Neural progenitor cell (in vitro differentiated cells): ENCODE data around the gene TXNDC11. TPM values are rescaled to one million over a fixed set of nuclear protein-coding genes. Genes with fewer than 3 reads are reported as not detected.

Experiments used
- DNase-seq: peaks from one replicate; pipeline ENCODE4 v3.0.0-alpha.2; 2016; ENCODE audit warnings: low spot score
- H2AFZ ChIP-seq: fragments of 200-600 bp; sonication (generic); replicated peaks from 2 replicates; pipeline ENCODE4 v1.6.1; 2016; ENCODE audit warnings: antibody characterized with exemption
- H3F3A ChIP-seq: fragments of 200-600 bp; sonication (generic); 2 replicates; pipeline ENCODE4 v1.6.1; 2016; ENCODE audit warnings: antibody characterized with exemption, low read depth
- H3K27ac ChIP-seq: fragments of 200-600 bp; sonication (generic); 2 replicates; pipeline ENCODE4 v1.5.1; 2016; ENCODE audit warnings: mild to moderate bottlenecking
- H3K27me3 ChIP-seq: fragments of 200-600 bp; sonication (generic); 2 replicates; pipeline ENCODE4 v1.6.1; 2016; ENCODE audit warnings: mild to moderate bottlenecking, moderate library complexity
- H3K36me3 ChIP-seq: fragments of 200-600 bp; sonication (generic); 2 replicates; pipeline ENCODE4 v1.5.1; 2016
- H3K4me1 ChIP-seq: fragments of 200-600 bp; sonication (generic); 2 replicates; pipeline ENCODE4 v1.6.1; 2016; ENCODE audit warnings: mixed run types
- H3K4me2 ChIP-seq: fragments of 200-600 bp; sonication (generic); 2 replicates; pipeline ENCODE4 v1.6.1; 2016
- H3K4me3 ChIP-seq: fragments of 200-600 bp; sonication (generic); 2 replicates; pipeline ENCODE4 v1.5.1; 2016
- H3K79me2 ChIP-seq: fragments of 200-600 bp; sonication (generic); 2 replicates; pipeline ENCODE4 v1.6.1; 2016; ENCODE audit warnings: low read depth
- H3K9ac ChIP-seq: fragments of 200-600 bp; sonication (generic); 2 replicates; pipeline ENCODE4 v1.6.1; 2016
- H3K9me3 ChIP-seq: fragments of 200-600 bp; sonication (generic); 2 replicates; pipeline ENCODE4 v1.5.1; 2016; ENCODE audit warnings: low read depth
- H4K20me1 ChIP-seq: fragments of 200-600 bp; sonication (generic); 2 replicates; pipeline ENCODE4 v1.6.1; 2016; ENCODE audit warnings: low read depth
- H3K27ac Mint-ChIP-seq: 3 replicates; pipeline ENCODE4 v1.8.0; 2021; ENCODE audit warnings: mixed read lengths
- H3K27me3 Mint-ChIP-seq: 2 replicates; pipeline ENCODE4 v1.8.0; 2022; ENCODE audit warnings: low read depth, mild to moderate bottlenecking, inconsistent platforms, moderate library complexity, mixed read lengths; ENCODE audit not compliant: insufficient read depth
- H3K36me3 Mint-ChIP-seq: 3 replicates; pipeline ENCODE4 v1.8.0; 2021; ENCODE audit warnings: mixed read lengths
- H3K4me1 Mint-ChIP-seq: 3 replicates; pipeline ENCODE4 v1.8.0; 2021; ENCODE audit warnings: mixed read lengths
- H3K4me3 Mint-ChIP-seq: 3 replicates; pipeline ENCODE4 v1.8.0; 2021; ENCODE audit warnings: mild to moderate bottlenecking, moderate library complexity, mixed read lengths
- H3K9me3 Mint-ChIP-seq: 3 replicates; pipeline ENCODE4 v1.8.0; 2020; ENCODE audit warnings: mixed read lengths
- CTCF ChIP-seq: fragments of 200-600 bp; sonication (generic); IDR thresholded peaks from 2 replicates; pipeline ENCODE4 v1.5.1; 2017; ENCODE audit warnings: antibody characterized with exemption, mild to moderate bottlenecking
- EZH2 ChIP-seq: fragments of 200-600 bp; sonication (generic); IDR thresholded peaks from 2 replicates; pipeline ENCODE4 v1.6.1; 2017; ENCODE audit warnings: antibody characterized with exemption, mild to moderate bottlenecking, moderate library complexity
- EZH2phosphoT487 ChIP-seq: fragments of 200-600 bp; sonication (generic); IDR thresholded peaks from 2 replicates; pipeline ENCODE4 v1.6.1; 2017; ENCODE audit warnings: antibody characterized with exemption
- total RNA-seq: library from RNA; depleted of rRNA; stranded (reverse); fragments of >200 nt; gene quantifications from 2 replicates; pipeline ENCODE4 v1.2.3, GENCODE V29; 2015; ENCODE audit warnings: low replicate concordance

The TXNDC11 gene
- total RNA-seq, 1 donor from 2014 or later, result 7.4 TPM

GRCh38 chr16:11729787-11730186 is 12.9 kb downstream of the TXNDC11 start:
- H3K27ac ChIP-seq, result no peak overlapping the region
- H4K20me1 ChIP-seq, result peaks cover 7% of the 10 kb centered on the region

GRCh38 chr16:11727796-11728543 is 14.7 kb downstream of the TXNDC11 start:
- no peak overlapping the region for H3K4me2 ChIP-seq
- H3F3A ChIP-seq, result no peaks in the 10 kb centered on the region
- no peak overlapping the region for H3K9ac ChIP-seq
- H3K79me2 ChIP-seq, result no peaks in the 10 kb centered on the region
- Mint-ChIP-seq H3K36me3 (peaks cover 17% of the 10 kb centered on the region), H3K27ac (no peak overlapping the region), H3K4me1 (peaks cover 10% of the 10 kb centered on the region), H3K27me3 (peaks cover 2% of the 10 kb centered on the region), H3K4me3 (no peak overlapping the region), H3K9me3 (no peaks in the 10 kb centered on the region)
- no peak overlapping the region for H2AFZ ChIP-seq
- H3K4me1 ChIP-seq, result no peaks in the 10 kb centered on the region
- H3K9me3 ChIP-seq, result no peaks in the 10 kb centered on the region
- no peaks in the 10 kb centered on the region for H3K36me3 ChIP-seq
- no peak for TF ChIP-seq EZH2
- TF ChIP-seq EZH2phosphoT487, result no peak
- no peak for TF ChIP-seq CTCF
- H3K27ac ChIP-seq, result no peak overlapping the region
- H3K27me3 ChIP-seq, result no peaks in the 10 kb centered on the region
- no peak overlapping the region for H3K4me3 ChIP-seq
- peaks cover 7% of the 10 kb centered on the region for H4K20me1 ChIP-seq
- DNase-seq, result no peak

More at GRCh38 chr16:11729787-11730186, 12.9 kb downstream of the TXNDC11 start:
- Mint-ChIP-seq H3K27ac (no peak overlapping the region), H3K4me1 (peaks cover 10% of the 10 kb centered on the region), H3K27me3 (no peaks in the 10 kb centered on the region), H3K4me3 (no peak overlapping the region), H3K36me3 (peaks cover 20% of the 10 kb centered on the region), H3K9me3 (no peaks in the 10 kb centered on the region)
- Histone ChIP-seq H3K27me3 (no peaks in the 10 kb centered on the region), H3K9me3 (no peaks in the 10 kb centered on the region), H3K4me3 (no peak overlapping the region), H3K79me2 (no peaks in the 10 kb centered on the region), H3K9ac (no peak overlapping the region), H3F3A (no peaks in the 10 kb centered on the region), H3K4me1 (no peaks in the 10 kb centered on the region), H2AFZ (no peak overlapping the region), H3K36me3 (no peaks in the 10 kb centered on the region), H3K4me2 (no peak overlapping the region)
- DNase-seq, result no peak
- TF ChIP-seq EZH2phosphoT487 (no peak), EZH2 (no peak)

GRCh38 chr16:11726008-11726407 is 16.6 kb downstream of the TXNDC11 start:
- H3K79me2 ChIP-seq, result no peaks in the 10 kb centered on the region
- peaks cover 3% of the 10 kb centered on the region for H3K4me1 Mint-ChIP-seq
- H4K20me1 ChIP-seq, result no peaks in the 10 kb centered on the region

More at GRCh38 chr16:11726008-11726407, 16.6 kb downstream of the TXNDC11 start:
- TF ChIP-seq EZH2, result no peak
- no peak for TF ChIP-seq CTCF
- TF ChIP-seq EZH2phosphoT487, result no peak
- Histone ChIP-seq H3F3A (peaks cover 2% of the 10 kb centered on the region), H2AFZ (no peak overlapping the region), H3K36me3 (no peaks in the 10 kb centered on the region), H3K4me2 (no peak overlapping the region), H3K4me3 (no peak overlapping the region), H3K9ac (no peak overlapping the region), H3K27me3 (no peaks in the 10 kb centered on the region), H3K4me1 (no peaks in the 10 kb centered on the region), H3K27ac (no peak overlapping the region), H3K9me3 (no peaks in the 10 kb centered on the region)
- Mint-ChIP-seq H3K27ac (no peak overlapping the region), H3K9me3 (no peaks in the 10 kb centered on the region), H3K4me3 (no peak overlapping the region), H3K27me3 (peaks cover 2% of the 10 kb centered on the region), H3K36me3 (peaks cover 20% of the 10 kb centered on the region)
- no peak for DNase-seq
